Measurements from ENCODE around the gene PCSK2. TPM values are rescaled to one million over a fixed set of nuclear protein-coding genes. Genes with fewer than 3 reads are reported as not detected.

The PCSK2 gene
- total and polyA plus RNA-seq, 2 of the 8 experiments (the other 6 are each of a cell fraction or from before 2014, with no cell fraction given), result 1.9 to 4.2 TPM

GRCh38 chr20:17493173-17493572, 266.3 kb downstream of the PCSK2 start:
- Histone ChIP-seq H3K4me2 (ENCODE audit: insufficient read depth in 1 of 2, low read depth in 2 of 2, low read length in 2 of 2) (no peak overlapping the region), H3K9ac (replicated peaks in 1 of 4; ENCODE audit: extremely low read depth in 1 of 4, low read depth in 3 of 4, low read length in 3 of 4) (no peak overlapping the region), H3K14ac (ENCODE audit: insufficient read length) (no peak overlapping the region), H3K27ac (ENCODE audit: low read depth, low read length) (no peak overlapping the region), H2BK12ac (ENCODE audit: low read depth, low read length) (no peak overlapping the region), H2AFZ (ENCODE audit: low read length) (no peak overlapping the region), H4K8ac (ENCODE audit: extremely low read depth, insufficient read depth, low read length) (no peak overlapping the region), H3K23ac (ENCODE audit: insufficient read length) (no peak overlapping the region), H3K79me1 (ENCODE audit: low read depth, low read length) (no peaks in the 10 kb centered on the region), H3K9me3 (ENCODE audit: insufficient read depth in 2 of 2, low read depth in 1 of 2, low read length in 1 of 2) (no peaks in the 10 kb centered on the region), H4K5ac (ENCODE audit: insufficient read length, low read depth, low read length) (no peak overlapping the region), H2BK120ac (replicated peaks; ENCODE audit: low read depth, low read length) (no peak overlapping the region), H3K4ac (replicated peaks; ENCODE audit: insufficient read length, low read depth, low read length) (no peak overlapping the region), H3K4me1 (replicated peaks in 1 of 4; ENCODE audit: control insufficient read depth in 3 of 4, insufficient read depth in 4 of 4, low read length in 3 of 4) (no peaks in the 10 kb centered on the region), H3K18ac (ENCODE audit: extremely low read depth, low read length) (no peak overlapping the region), H4K20me1 (replicated peaks in 1 of 2; ENCODE audit: control insufficient read depth in 1 of 2, insufficient read depth in 2 of 2, low read length in 2 of 2) (no peaks in the 10 kb centered on the region), H2BK15ac (ENCODE audit: low read length) (no peak overlapping the region), H3K23me2 (ENCODE audit: low read depth, low read length) (no peaks in the 10 kb centered on the region), H4K91ac (replicated peaks; ENCODE audit: insufficient read length, low read length) (no peak overlapping the region), H3K56ac (replicated peaks; ENCODE audit: insufficient read length, low read depth, low read length) (no peak overlapping the region), H2BK5ac (ENCODE audit: low read depth, low read length) (no peak overlapping the region), H3K27me3 (replicated peaks in 1 of 4; ENCODE audit: control insufficient read depth in 3 of 4, extremely low read depth in 1 of 4, insufficient read depth in 3 of 4, low read length in 3 of 4) (no peaks in the 10 kb centered on the region), H2BK20ac (ENCODE audit: low read length) (no peak overlapping the region), H2AK5ac (ENCODE audit: low read depth, low read length) (no peak overlapping the region), H3K4me3 (ENCODE audit: extremely low read depth in 1 of 4, insufficient read depth in 2 of 4, low read depth in 3 of 4, low read length in 4 of 4) (no peak overlapping the region), H3K79me2 (ENCODE audit: control insufficient read depth in 1 of 2, insufficient read depth in 2 of 2, low read length in 2 of 2) (no peaks in the 10 kb centered on the region), H3K36me3 (ENCODE audit: control insufficient read depth in 2 of 4, insufficient read depth in 4 of 4, low read length in 3 of 4) (no peaks in the 10 kb centered on the region)
- FAIRE-seq, result no peak
- 89% methylated on average over 2 of the region's 2 CpGs; no CpG with 5 or more reads in 1 of the 2 experiments for WGBS, 2 experiments (ENCODE audit: extremely low coverage in 1 of 2, insufficient coverage in 1 of 2, insufficient read length in 1 of 2, insufficient replicate concordance in 2 of 2, low coverage in 1 of 2, low lambda C conversion rate in 2 of 2, missing lambda C conversion rate in 1 of 2)
- DNase-seq (ENCODE audit: low read depth in 1 of 2, low spot score in 2 of 2), result no peak
- no peak for TF ChIP-seq E2F6 (IDR thresholded peaks at IDR 0.05)
- TF ChIP-seq HDAC6 (IDR thresholded peaks at IDR 0.05; ENCODE audit: low read depth, low read length), result no peak
- no peak for TF ChIP-seq CHD1 (IDR thresholded peaks at IDR 0.05; ENCODE audit: low read depth, low read length)
- no peak for TF ChIP-seq JUND (IDR thresholded peaks at IDR 0.05; ENCODE audit: low read length)
- TF ChIP-seq TCF12 (IDR thresholded peaks at IDR 0.05; ENCODE audit: low read depth, low read length), result no peak
- no peak for TF ChIP-seq BCL11A (IDR thresholded peaks at IDR 0.05; ENCODE audit: low read depth in 2 of 2, low read length in 2 of 2)
- no peak for TF ChIP-seq KDM1A (IDR thresholded peaks at IDR 0.05; ENCODE audit: borderline replicate concordance, low read length)
- TF ChIP-seq SP4 (IDR thresholded peaks at IDR 0.05; ENCODE audit: low read length), result no peak
- no peak for TF ChIP-seq RFX5 (IDR thresholded peaks at IDR 0.05; ENCODE audit: borderline replicate concordance, low read depth, low read length)
- ChIA-PET POLR2A (ENCODE audit: partially characterized antibody) (interaction anchor here (0.6 kb wide), 1 partner anchor 196 kb away, joined by 3 read pairs; no protein-coding TSS in a partner anchor), CTCF (ENCODE audit: partially characterized antibody) (interaction anchor here (1.2 to 1.8 kb wide), 2 partner anchors 10 to 12 kb away, joined by 5 read pairs; no protein-coding TSS in a partner anchor)

All from H1 (cell line).